SK-N-MC (cell line): ENCODE data around the gene DYNC1LI2.
"Not testable (repeated sequence)": the region's sequence is repeated elsewhere in the genome, so short reads cannot be mapped to it uniquely, and the experiment has no call there.

Experiments used
- EZH2 ChIP-seq: fragments of 200-600 bp; sonication (generic); IDR thresholded peaks from one replicate; pipeline ENCODE4 v1.6.1; 2017; ENCODE audit warnings: antibody characterized with exemption
- FOXP2 ChIP-seq: optimal IDR thresholded peaks from 2 replicates; pipeline ENCODE3; 2011; ENCODE audit warnings: mild to moderate bottlenecking, moderate library complexity; ENCODE audit not compliant: insufficient read depth; ENCODE audit errors: extremely low read length, control extremely low read depth
- POLR2AphosphoS5 ChIP-seq: IDR thresholded peaks from 2 replicates; pipeline ENCODE4 v1.6.1; 2012; ENCODE audit warnings: mild to moderate bottlenecking, low read depth, low read length, borderline replicate concordance

- not testable (repeated sequence) for TF ChIP-seq EZH2, POLR2AphosphoS5, FOXP2
These were observed 65.8 kb downstream of the DYNC1LI2 start for GRCh38 chr16:66685501-66686115.
